Astrocyte (in vitro differentiated cells and primary cell): Measurements from ENCODE around the gene PGAM5.

Experiments used
- EZH2 ChIP-seq: IDR thresholded peaks from 2 replicates; pipeline ENCODE4 v1.6.1; 2012; ENCODE audit warnings: mild to moderate bottlenecking, low read length, inconsistent platforms; ENCODE audit not compliant: insufficient read depth
- TF ChIP-seq, protein P1 (sequence below): IDR thresholded peaks from 2 replicates; pipeline ENCODE4 v1.5.1; 2011; ENCODE audit warnings: low read depth, mild to moderate bottlenecking, inconsistent platforms, low read length, moderate library complexity; ENCODE audit not compliant: insufficient read depth

DNA sequence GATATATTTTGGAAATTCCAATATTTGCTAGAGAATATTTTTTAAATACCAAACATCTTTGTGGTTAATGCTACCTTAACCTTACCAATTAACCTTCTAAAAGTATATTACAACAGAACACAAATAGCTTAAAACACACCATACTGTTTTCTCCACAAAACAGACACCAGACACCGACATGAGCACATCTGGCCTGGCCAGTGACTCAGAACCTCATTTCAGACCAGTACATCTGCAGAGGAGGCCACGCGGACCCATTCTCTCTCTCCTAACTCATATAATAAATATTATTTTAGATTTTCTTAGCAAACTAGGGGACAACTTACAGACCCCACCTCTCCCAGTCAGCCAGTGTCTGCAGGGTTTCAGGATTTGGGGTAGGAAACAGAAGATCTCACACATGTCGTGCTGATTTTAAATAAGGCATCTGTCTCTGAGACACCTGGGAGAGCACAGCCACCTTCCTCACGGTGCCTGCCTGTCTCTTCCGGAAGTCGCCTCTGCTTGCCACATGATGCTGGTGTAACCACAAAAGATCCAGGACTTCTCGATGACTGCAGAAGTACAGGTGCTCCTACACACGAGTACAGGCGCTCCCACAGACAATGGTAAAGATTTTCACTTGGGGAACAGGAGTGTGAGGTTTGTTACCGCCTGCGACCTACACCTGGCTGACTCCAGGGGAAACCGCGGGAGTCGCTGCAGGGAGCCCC is 60.6 kb downstream of the PGAM5 start:
- TF ChIP-seq, protein P1, sequence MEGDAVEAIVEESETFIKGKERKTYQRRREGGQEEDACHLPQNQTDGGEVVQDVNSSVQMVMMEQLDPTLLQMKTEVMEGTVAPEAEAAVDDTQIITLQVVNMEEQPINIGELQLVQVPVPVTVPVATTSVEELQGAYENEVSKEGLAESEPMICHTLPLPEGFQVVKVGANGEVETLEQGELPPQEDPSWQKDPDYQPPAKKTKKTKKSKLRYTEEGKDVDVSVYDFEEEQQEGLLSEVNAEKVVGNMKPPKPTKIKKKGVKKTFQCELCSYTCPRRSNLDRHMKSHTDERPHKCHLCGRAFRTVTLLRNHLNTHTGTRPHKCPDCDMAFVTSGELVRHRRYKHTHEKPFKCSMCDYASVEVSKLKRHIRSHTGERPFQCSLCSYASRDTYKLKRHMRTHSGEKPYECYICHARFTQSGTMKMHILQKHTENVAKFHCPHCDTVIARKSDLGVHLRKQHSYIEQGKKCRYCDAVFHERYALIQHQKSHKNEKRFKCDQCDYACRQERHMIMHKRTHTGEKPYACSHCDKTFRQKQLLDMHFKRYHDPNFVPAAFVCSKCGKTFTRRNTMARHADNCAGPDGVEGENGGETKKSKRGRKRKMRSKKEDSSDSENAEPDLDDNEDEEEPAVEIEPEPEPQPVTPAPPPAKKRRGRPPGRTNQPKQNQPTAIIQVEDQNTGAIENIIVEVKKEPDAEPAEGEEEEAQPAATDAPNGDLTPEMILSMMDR, result no peak
- no peak for TF ChIP-seq EZH2
